ENCODE measurements around the gene ADGRG3. TPM values are rescaled to one million over a fixed set of nuclear protein-coding genes. Genes with fewer than 3 reads are reported as not detected.
"Not testable (repeated sequence)": the region's sequence is repeated elsewhere in the genome, so short reads cannot be mapped to it uniquely, and the experiment has no call there.

Gene ADGRG3
- total and polyA plus RNA-seq, 11 donors, result 0.12 to 1.4 (median 0.53) TPM

DNA sequence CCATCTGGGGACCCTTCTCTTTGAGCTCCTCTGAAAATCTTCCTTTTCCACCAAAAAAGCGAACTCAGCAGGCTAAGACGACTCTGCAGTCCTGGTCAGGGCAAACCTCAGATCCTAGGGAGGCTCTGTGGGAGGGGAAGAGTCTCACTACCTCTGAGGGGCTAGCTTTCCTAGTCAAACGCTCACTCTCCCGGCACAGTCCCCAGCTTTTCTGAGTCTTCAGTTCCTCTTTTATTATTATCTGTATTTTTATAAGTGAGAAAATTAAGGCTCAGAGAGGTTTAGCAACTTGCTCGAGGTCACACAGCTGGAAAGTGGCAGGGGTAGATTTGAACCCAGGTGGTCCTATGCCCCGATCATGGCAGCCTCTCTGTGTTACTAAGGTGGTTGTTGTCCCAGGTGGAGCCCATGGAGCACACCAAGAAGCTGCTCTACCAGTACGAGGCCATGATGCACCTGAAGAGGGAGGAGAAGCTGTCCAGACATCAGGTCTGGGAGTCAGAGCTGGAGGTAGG lies 58.4 kb downstream of the ADGRG3 start:
- TF ChIP-seq, protein P1, sequence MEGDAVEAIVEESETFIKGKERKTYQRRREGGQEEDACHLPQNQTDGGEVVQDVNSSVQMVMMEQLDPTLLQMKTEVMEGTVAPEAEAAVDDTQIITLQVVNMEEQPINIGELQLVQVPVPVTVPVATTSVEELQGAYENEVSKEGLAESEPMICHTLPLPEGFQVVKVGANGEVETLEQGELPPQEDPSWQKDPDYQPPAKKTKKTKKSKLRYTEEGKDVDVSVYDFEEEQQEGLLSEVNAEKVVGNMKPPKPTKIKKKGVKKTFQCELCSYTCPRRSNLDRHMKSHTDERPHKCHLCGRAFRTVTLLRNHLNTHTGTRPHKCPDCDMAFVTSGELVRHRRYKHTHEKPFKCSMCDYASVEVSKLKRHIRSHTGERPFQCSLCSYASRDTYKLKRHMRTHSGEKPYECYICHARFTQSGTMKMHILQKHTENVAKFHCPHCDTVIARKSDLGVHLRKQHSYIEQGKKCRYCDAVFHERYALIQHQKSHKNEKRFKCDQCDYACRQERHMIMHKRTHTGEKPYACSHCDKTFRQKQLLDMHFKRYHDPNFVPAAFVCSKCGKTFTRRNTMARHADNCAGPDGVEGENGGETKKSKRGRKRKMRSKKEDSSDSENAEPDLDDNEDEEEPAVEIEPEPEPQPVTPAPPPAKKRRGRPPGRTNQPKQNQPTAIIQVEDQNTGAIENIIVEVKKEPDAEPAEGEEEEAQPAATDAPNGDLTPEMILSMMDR (IDR thresholded peaks at IDR 0.05), result no peak
- no peak for TF ChIP-seq POLR2A (IDR thresholded peaks at IDR 0.05)
- intact Hi-C loops (cut with DNase I), result no loop called here
- Histone ChIP-seq H3K9me3 (no peaks in the 10 kb centered on the region), H3K27me3 (no peaks in the 10 kb centered on the region), H3K36me3 (no peaks in the 10 kb centered on the region), H3K4me1 (no peaks in the 10 kb centered on the region), H3K27ac (no peak overlapping the region), H3K4me3 (no peak overlapping the region)
- WGBS, 4 donors, result 77 to 81% (median 80%) methylated on average over 7 of the region's 7 CpGs
- DNase-seq, result no peak
- no peak for ATAC-seq

DNA sequence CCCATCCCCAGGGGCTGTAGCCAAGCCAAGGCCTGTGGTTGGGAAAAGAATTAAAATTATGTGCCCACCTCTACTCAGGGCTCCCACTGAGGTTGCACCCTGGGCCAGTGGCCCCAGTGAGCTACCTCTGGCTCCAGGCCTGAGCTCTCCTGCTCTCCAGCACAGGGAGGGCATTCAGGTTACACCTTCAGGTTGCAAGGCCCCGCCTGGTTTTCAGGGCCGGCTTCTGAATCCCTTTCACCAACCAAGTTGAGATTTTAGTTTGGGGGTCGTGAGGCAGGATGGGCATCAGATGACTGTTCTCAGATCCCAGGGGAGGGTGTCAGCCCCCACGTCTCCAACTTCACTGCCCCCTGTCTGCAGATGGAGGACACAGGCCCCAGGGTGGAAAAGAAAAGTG lies 59.5 kb downstream of the ADGRG3 start:
- ATAC-seq, result no peak
- no peak for TF ChIP-seq POLR2A (IDR thresholded peaks at IDR 0.05)
- TF ChIP-seq, protein P1 (IDR thresholded peaks at IDR 0.05), result no peak
- no peaks in the 10 kb centered on the region for H3K27me3 ChIP-seq
- intact Hi-C loops (cut with DNase I), result no loop called here
- WGBS, 4 donors, result 59 to 74% (median 64%) methylated on average over 3 to 4 of the region's 4 CpGs
- peaks cover 0 to 4% (median 0%) of the 10 kb centered on the region in 12 donors for H3K9me3 ChIP-seq
- no peak for DNase-seq
- no peaks in the 10 kb centered on the region for H3K4me1 ChIP-seq
- H3K36me3 ChIP-seq, result no peaks in the 10 kb centered on the region
- H3K27ac ChIP-seq, result no peak overlapping the region
- H3K4me3 ChIP-seq, result no peak overlapping the region

DNA sequence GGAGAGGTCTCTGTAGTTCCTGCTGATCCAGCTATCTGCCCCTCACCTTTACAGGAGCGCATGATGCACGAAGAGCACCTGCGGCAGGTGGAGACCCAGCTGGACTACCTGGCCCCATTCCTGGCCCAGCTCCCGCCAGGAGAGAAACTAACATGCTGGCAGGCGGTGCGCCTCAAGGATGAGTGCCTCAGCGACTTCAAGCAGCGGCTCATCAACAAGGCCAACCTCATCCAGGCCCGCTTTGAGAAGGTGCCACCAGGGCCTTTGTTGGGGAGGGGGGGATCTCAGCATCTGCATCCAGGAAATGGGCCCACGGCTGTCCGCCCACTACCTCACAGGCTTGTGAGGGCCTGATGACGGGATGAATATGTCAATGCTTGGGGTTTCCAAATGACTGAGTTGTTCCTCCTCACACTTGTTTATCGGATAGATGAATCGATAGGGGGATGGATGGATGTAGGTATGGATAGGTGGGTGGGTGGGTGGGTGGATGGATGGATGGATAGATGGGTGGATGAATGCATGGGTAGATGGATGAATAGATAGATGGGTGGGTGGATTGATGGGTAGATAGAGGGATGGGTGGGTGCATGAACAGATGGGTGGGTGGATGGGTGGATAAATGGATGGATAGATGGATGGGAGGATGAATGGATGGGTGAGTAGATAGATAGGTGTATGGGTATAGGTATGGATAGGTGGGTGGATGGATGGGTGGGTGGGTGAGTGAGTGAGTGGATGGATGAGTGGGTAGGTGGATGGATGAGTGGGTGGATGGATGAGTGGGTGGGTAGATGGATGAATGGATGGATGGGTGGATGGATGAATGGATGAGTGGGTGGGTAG lies 60.5 kb downstream of the ADGRG3 start:
- 96 to 99% (median 97%) methylated on average over 11 to 14 of the region's 14 CpGs for WGBS, 4 donors
- Histone ChIP-seq H3K9me3 (peaks cover 0 to 10% (median 0%) of the 10 kb centered on the region in 12 donors), H3K27ac (no peak overlapping the region), H3K4me1 (no peaks in the 10 kb centered on the region), H3K4me3 (no peak overlapping the region), H3K27me3 (no peaks in the 10 kb centered on the region), H3K36me3 (no peaks in the 10 kb centered on the region)
- ATAC-seq (no peak), DNase-seq (no peak)
- intact Hi-C loops (cut with DNase I), result no loop called here
- TF ChIP-seq, protein P1 (IDR thresholded peaks at IDR 0.05), result no peak
- no peak for TF ChIP-seq POLR2A (IDR thresholded peaks at IDR 0.05)

DNA sequence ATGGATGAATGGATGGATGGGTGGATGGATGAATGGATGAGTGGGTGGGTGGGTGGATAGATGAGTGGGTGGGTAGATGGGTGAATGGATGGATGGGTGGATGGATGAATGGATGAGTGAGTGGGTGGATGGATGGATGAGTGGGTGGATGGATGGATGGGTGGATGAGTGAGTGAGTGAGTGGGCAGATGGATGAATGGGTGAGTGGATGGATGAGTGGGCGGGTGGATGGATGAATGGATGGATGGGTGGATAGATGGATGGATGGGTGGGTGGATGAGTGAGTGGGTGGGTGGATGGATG lies 61.0 kb downstream of the ADGRG3 start:
- 88 to 96% (median 91%) methylated on average over 1 of the region's 1 CpG for whole genome bisulfite sequencing, 4 donors

DNA sequence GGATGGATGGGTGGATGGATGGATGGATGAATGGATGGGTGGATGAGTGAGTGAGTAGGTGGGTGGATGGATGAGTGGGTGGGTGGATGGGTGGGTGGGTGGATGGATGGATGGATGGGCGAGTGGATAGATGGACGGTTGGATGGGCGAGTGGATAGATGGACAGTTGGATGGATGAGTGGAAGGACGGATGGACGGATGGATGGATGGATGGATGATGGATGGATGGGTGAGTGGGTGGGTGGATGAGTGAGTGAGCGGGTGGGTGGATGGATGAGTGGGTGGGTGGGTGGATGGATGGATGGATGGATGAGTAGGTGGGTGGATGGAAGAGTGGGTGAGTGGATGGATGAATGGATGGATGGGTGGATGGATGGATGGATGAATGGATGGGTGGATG lies 61.7 kb downstream of the ADGRG3 start:
- intact Hi-C loops (cut with DNase I), result loop anchor here in 1 of 10 donors (10.0 kb wide), 1 partner anchor 275 kb away; the partner anchor contains the start of genes USB1 and ZNF319
- WGBS, 4 donors, result 92 to 95% (median 95%) methylated on average over 6 of the region's 6 CpGs
- not testable (repeated sequence) for H3K4me3 ChIP-seq, H3K9me3 ChIP-seq, H3K4me1 ChIP-seq, H3K27me3 ChIP-seq, DNase-seq, H3K36me3 ChIP-seq, H3K27ac ChIP-seq, ATAC-seq

More for the DNA sequence above, 61.0 kb downstream of the ADGRG3 start:
- Histone ChIP-seq H3K36me3 (no peaks in the 10 kb centered on the region), H3K27me3 (no peaks in the 10 kb centered on the region), H3K4me3 (no peak overlapping the region), H3K27ac (no peak overlapping the region), H3K4me1 (peaks cover 0 to 3% (median 0%) of the 10 kb centered on the region in 12 donors), H3K9me3 (peaks cover 0 to 10% (median 0%) of the 10 kb centered on the region in 12 donors)
- intact Hi-C loops (cut with DNase I), result no loop called here
- ATAC-seq (no peak), DNase-seq (no peak)
- TF ChIP-seq POLR2A (IDR thresholded peaks at IDR 0.05), result no peak
- TF ChIP-seq, protein P1 (IDR thresholded peaks at IDR 0.05), result no peak
